ENCODE results near the gene PCYT1A. TPM values are rescaled to one million over a fixed set of nuclear protein-coding genes. Genes with fewer than 3 reads are reported as not detected.

PCYT1A gene
- polyA plus RNA-seq, 4 donors: 34.6 to 47.4 (median 41.2) TPM

- DNase-seq (ENCODE audit: low read depth in 4 of 4, low spot score in 2 of 4): no peak
Observed at GRCh38 chr3:196240424-196240823, 47.1 kb downstream of the PCYT1A start.

DNA sequence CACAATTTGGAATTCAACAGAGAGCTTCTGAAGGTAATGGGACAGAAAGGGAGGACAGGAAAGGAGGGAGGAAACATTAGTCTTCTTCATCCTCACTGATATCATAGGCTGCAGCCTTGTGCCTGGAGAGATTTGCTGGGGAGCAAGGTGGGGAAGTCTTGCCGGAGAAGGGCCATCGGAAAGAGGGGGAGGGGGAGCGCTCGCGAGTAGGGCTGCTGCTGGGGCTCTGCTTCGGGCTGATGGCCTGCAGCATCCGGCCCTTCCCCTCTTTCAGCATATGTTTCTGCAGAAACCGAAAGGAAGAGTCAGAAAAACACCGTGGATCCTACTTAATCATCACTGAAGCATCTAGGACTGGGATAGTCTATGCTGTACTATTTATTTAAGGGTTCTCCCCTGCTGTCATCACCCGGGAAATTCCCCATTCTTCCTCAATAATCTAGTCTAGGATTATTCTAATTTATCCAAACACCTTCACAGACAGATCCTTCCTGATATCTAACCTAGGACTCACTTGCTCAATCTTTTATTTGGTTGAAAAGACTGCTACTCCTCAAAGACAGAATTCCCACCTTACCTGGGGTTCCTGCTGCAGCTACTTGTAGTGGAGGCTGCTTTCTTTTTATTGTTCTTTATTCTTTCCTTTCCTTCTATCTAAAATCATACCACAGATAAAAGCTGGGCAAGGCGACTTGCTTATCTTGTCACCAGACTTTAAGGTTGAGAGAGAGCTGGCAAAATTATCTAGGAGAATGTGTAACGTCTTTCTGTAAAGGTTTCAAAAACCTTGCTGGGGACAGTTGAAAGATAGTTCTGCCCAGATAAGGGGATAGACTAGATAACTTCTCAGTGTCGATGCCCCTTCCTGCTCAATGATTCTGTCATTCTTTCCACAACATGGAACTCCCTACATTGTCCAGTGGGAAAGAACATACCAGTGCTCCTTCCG is 48.6 kb downstream of the PCYT1A start:
- DNase-seq (ENCODE audit: low read depth in 4 of 4, low spot score in 2 of 4): no peak

DNA sequence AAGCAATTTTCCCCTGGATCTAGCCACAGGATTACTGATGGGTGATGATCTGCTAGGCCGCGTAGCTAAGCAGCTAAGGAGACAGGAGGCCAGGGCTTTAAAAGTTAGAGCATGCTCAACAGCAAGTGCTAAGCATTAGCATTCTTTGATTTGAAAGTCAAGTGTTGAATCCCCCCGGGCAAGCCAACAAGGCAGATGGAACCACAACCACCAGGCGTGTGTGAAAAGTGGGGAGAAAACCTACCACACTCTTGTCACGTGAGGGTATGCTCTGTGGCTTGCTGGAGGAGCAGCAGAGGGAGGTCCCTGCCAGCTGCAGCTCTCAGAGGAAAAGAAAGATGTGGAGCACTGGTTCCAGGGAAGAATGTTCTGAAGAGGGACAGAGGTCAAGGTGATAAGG is 50.3 kb downstream of the PCYT1A start:
- no peak for DNase-seq (ENCODE audit: low read depth in 4 of 4, low spot score in 2 of 4)

- no peak for DNase-seq (ENCODE audit: low read depth in 4 of 4, low spot score in 2 of 4)
Observed at GRCh38 chr3:196236223-196236622, 51.3 kb downstream of the PCYT1A start.

- no peak for DNase-seq (ENCODE audit: low read depth in 4 of 4, low spot score in 2 of 4)
Observed at GRCh38 chr3:196235452-196236122, 51.9 kb downstream of the PCYT1A start.

GRCh38 chr3:196232882-196233251 is 54.7 kb downstream of the PCYT1A start:
- DNase-seq (ENCODE audit: low read depth in 4 of 4, low spot score in 2 of 4): no peak

DNA sequence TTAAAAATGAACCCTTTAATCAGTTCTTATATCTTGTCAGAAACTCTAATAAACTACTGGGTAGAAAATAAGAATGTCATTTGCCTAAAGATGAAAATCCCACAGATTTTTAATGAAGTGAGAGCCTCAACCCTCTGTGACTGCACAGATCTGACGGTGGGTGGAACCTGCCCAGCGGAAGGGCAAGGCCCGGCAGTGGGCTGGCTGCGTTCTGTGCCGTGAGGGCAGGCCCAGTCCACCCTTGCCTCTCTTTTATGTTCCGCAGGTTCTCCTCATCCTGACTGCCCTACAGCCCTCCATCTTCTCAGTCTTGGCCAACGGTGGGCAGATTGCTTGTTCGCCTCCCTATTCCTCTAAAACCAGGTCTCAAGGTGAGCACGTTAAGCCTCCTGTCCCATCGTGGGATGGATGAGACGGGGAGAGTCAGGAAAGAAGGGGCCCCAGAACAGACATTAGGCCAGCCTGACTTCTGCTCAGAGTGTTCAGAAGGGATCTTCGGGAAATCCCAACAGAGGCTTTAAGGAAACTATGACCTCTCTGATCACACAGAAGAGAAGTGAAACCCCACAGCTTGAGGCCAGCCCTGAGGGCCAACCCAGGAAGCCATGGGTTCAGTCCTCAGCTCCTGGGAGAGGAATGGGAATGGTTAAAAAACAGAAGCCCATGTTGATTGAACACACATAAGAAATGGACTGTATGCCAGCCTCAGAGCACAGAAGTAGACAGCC is 55.2 kb downstream of the PCYT1A start:
- DNase-seq (ENCODE audit: low read depth in 4 of 4, low spot score in 2 of 4): no peak

DNA sequence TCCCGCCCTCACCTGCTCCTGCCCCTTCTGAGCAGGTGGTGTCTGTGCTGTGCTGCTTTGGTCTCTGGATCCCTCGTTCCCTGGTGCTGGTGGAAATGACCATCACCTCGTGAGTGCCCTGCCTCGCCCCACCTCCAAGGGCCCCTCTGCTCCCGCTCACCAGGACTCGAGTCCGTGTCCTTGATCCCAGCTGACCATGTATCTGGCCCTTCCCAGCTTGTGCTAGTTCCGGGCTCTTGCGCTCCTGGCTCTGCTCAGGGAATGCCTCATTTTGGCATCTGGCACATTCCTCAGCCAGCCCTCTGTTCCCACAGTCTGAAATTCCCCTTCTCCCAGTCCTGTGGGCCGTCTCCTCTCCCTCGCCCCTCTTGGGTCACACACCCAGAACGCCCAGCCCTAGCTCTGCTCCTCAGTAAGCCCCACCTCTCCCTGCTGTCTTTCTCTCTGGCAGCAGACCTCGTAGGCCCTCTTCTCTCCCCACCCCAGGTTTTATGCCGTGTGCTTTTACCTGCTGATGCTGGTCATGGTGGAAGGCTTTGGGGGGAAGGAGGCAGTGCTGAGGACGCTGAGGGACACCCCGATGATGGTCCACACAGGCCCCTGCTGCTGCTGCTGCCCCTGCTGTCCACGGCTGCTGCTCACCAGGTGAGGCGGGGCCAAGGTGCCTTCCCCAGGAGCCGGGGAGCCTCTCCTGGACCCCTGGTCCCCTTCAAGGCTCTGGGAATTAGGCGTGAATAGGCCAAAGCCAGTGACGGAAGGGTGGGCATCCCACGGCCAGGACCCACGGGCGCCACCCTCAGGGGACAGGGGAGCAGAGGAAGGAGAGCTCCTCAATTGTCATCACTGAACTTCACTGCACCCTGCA is 59.7 kb downstream of the PCYT1A start:
- DNase-seq (ENCODE audit: low read depth in 4 of 4, low spot score in 2 of 4): no peak

DNA sequence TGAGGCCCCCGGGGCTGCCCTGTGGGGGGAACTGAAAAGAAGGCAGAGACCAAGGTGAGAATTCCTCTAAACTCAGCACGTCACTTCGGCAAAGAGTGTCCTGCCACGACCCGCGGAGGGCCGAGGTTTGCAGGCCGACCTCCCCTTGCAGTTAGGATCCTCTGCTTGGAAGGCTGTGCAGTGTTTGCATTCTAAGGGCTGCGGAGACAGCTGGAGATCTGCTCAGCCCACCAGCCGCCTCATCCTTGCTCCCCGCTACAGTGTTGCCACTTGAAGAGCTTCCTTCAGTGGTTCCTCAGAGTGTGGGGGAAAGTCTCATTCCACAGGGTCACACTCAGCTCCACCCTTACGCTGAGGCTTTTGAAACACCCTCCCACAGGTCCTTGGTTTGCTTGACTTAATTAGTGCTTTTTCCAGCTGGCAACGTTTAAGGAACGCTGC is 60.4 kb downstream of the PCYT1A start:
- no peak for DNase-seq (ENCODE audit: low read depth in 4 of 4, low spot score in 2 of 4)

- DNase-seq (ENCODE audit: low read depth in 4 of 4, low spot score in 2 of 4): no peak
Observed at GRCh38 chr3:196225763-196226364, 61.7 kb downstream of the PCYT1A start.

GRCh38 chr3:196225086-196225485 is 62.4 kb downstream of the PCYT1A start:
- DNase-seq (ENCODE audit: low read depth in 4 of 4, low spot score in 2 of 4): no peak

DNA sequence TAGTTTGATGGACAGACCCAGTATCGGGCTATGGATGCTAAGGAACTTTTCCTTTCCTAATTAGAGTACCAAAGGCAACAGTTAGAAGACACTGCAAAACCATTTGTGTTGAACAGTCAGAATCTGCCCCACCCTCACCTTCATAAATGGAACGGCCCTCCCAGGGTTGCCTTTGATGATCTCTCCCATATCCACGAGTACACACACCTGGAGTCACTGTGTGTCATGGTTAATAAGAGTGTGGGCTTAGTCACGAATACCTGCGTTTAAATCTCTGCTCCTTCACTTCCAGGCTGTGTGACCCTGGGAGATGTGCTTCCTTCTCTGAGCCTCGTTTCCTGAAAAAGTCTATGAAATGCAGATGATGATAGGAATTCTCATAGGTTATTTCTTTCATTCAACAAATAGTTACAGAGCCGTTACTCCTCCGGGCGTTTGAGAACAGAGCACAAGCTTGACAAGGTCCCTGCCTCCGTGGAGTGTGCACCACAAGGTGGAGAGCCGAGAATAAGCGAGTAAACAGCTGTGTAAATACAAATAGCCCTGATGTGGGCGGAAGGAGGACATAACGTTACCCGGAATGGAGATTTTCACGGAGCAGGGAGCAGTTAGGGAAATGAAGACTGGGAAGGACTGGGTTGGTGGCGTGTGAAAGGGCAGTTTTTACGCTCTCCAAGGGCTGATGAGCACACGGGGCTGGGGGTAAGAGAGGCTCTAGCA is 64.5 kb downstream of the PCYT1A start:
- no peak for DNase-seq (ENCODE audit: low read depth in 4 of 4, low spot score in 2 of 4)

- no peak for DNase-seq (ENCODE audit: low read depth in 4 of 4, low spot score in 2 of 4)
Observed at GRCh38 chr3:196220991-196221390, 66.5 kb downstream of the PCYT1A start.

DNA sequence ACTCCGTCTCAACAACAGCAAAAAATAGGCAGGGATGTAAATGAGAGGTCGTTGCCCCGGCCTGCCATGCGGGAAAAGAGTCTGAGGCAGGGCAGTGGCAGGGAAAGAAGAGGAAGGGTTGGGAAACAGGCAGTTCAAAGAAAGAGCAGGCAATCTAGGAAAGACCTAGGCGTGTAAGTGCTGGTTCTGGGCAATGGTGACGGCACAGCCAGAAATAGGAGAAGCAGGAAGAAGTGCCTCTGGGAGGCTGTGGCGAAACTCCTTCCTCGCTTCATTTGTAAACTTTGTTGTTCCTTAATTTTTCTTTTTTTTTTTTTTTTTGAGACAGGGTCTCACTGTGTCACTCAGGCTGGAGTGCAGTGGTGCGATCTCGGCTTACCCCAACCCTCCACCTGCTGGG is 66.9 kb downstream of the PCYT1A start:
- DNase-seq (ENCODE audit: low read depth in 4 of 4, low spot score in 2 of 4): no peak

DNA sequence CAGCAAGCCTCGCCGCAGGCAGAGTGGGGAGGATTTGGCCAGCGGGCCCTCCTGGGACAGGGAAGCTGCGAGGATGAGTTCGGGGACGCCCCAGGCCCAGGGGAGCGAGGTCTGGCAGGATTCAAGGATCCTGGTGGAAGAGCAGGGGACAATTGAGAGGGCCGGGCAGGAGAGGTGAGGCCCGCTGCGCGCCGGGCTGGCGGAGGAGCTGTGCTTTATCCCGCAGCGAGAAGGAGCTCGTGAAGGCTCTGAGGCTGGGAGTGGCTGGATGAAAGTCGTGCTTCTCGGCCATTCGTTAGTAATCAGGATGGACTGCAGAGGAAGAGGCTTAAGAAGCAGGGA is 67.6 kb downstream of the PCYT1A start:
- no peak for DNase-seq (ENCODE audit: low read depth in 4 of 4, low spot score in 2 of 4)

GRCh38 chr3:196219194-196219969 is 68.1 kb downstream of the PCYT1A start:
- DNase-seq (ENCODE audit: low read depth in 4 of 4, low spot score in 2 of 4): no peak

DNA sequence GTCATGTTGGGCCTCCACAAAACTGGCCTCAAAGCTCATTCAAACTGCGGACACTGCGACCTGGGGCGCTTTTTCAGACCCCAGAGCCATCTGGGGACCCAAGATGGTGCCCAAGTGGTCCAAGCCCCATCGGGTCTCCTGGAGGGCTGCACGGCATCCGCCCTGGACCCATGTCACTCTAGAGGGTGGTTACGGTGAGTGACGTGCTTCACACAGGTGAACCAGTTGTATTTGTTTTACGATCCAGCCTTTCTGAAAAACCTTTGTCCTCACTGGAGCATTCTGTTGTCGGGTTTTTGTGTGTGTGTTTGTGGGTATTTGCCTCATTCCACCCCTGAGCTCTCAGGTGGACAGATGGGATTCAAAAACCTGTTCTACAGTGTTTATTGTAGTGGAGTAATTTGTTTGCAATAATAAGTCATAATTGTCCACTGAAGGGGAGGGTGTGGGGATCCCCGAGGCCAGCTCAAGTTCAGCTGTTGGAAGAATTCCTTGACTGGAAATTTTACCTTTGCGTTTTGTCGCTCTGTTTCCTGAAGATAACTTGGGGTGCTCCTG is 69.3 kb downstream of the PCYT1A start:
- no peak for DNase-seq (ENCODE audit: low read depth in 4 of 4, low spot score in 2 of 4)
